ENCODE results near the gene PLXNA1.

GRCh38 chr3:126938520-126939337 lies 44.2 kb upstream of the PLXNA1 start:
- TF ChIP-seq CTCF (IDR thresholded peaks at IDR 0.05) (no peak), POLR2A (IDR thresholded peaks at IDR 0.05) (no peak)

All from esophagus squamous epithelium (tissue), 4 donors.